KG1 (cell line): Measurements from ENCODE around the gene MRGPRX4.
"Not testable (repeated sequence)": the region's sequence is repeated elsewhere in the genome, so short reads cannot be mapped to it uniquely, and the experiment has no call there.

Experiments
- DNase-seq: peaks from one replicate; lab custom pipeline; 2025; lab: John Stamatoyannopoulos, UW

The MRGPRX4 gene

GRCh38 chr11:18172666-18173065, at the start of gene MRGPRX4:
Gene MRGPRX4, plus strand, starts transcription at chr11:18172837. Its CDS starts 420 bp downstream, at chr11:18173257.
- no peak for DNase-seq

DNA sequence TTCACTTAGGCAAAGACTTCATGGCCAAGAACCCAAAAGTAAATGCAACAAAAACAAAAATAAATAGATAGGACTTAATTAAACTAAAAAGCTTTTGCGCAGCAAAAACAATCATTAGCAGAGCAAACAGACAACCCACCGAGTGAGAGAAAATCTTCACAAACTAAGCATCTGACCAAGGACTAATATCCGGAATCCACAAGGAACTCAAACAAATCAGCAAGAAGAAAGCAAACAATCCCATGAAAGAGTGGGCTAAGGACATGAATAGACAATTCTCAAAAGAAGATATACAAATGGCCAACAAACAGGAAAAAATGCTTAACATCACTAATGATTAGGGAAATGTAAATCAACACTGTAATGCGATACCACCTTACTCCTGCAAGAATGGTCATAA, 41.5 kb upstream of the MRGPRX4 start:
- DNase-seq, result not testable (repeated sequence)

DNA sequence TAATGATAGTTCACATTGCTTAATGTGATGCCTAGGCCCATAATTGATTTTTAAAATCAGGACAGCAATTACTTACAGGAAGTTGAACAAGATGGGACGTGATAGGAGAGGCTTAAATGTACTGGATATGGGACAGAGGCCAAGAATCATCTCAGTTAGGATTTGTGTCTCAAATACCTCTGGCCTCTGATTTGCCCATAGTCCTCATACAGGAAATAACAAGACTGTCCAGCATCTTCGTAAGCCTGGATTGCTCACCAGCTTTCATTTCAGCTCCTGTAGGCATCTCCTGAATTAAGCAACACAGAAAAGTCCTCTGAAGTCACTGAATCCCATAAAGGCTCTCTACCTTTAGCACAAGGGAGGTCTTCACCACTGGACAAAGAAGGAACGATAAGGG, 40.3 kb upstream of the MRGPRX4 start, which contains the start of gene MRGPRX3:
Gene MRGPRX3 (plus strand): TSS at position 231 of the 400 bp plus-strand sequence. CDS start 4,632 bp downstream, outside the sequence.
- no peak for DNase-seq

DNA sequence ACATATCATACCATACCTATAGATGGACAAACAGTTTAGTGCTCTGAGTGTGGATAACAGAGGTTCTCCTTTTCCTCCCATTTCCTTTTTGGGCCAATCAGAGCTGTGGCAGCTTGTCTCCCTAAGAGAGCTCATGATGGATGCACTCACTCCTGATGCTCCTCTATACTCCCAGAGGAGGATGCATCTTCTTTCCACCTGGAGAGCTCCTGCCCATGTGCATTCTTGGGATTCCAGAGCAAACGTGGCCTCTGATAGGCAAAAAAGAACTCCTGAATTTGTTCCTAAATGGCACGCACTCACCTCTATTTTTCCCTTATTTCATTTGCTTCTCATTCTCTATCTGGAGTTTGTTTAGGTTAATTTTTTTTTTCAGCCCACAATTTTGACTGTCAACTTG, 37.3 kb upstream of the MRGPRX4 start:
- no peak for DNase-seq

- DNase-seq, result no peak
Measured at GRCh38 chr11:18137186-18137800, 35.3 kb upstream of the MRGPRX4 start.

- DNase-seq, result no peak
Measured at GRCh38 chr11:18140145-18140544, 32.5 kb upstream of the MRGPRX4 start.

- no peak for DNase-seq
Measured at GRCh38 chr11:18144243-18144642, 28.4 kb upstream of the MRGPRX4 start.

- DNase-seq, result no peak
Measured at GRCh38 chr11:18145025-18145424, 27.6 kb upstream of the MRGPRX4 start.

DNA sequence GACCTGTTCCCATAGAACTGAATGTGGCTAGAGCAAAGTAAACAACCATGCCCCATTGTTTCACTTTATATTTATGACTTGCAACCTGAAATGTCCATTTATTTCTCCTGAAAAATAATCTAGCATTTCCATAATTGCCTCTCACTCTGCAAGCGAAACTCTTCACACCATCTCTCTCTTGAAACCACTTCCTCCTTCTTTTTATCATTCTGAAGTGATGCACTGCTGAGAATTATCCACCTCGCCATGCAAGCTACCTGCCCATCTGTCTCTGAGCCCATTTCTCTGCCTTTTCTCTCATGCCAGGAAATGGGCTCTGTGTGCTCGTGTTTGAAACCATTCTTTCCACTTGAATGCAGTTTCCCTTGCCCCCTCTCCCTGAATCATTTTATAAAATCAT, 26.8 kb upstream of the MRGPRX4 start:
- no peak for DNase-seq

GRCh38 chr11:18151581-18151980, 21.1 kb upstream of the MRGPRX4 start:
- no peak for DNase-seq

- DNase-seq, result no peak
Measured at GRCh38 chr11:18168372-18168771, 4.3 kb upstream of the MRGPRX4 start.

DNA sequence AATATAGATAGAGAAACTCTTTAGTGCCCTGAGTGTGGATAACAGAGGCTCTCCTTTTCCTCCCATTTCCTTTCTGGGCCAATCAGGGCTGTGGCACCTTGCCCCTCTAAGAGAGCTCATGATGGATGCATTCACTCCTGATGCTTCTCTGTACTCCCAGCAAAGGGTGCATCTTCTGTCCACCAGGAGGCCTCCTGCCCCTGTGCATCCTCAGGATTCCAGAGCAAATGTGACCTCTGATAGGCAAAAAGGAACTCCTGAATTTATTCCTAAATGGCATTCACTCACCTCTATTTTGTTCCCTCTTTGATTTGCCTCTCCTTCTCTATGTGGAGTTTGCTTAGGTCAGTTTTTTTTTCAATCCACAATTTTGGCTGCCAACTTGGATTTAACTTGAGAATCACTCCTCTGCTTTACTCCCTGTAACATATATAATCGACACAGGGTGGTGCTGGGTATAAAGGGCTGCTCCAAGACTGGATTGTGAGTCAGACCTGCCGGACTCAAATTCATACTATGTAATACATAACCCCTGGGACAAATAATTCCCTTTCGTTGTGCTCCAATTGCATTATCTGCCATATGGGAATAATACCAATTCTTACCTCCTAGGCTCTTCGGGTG, 1.1 kb upstream of the MRGPRX4 start:
- no peak for DNase-seq

DNA sequence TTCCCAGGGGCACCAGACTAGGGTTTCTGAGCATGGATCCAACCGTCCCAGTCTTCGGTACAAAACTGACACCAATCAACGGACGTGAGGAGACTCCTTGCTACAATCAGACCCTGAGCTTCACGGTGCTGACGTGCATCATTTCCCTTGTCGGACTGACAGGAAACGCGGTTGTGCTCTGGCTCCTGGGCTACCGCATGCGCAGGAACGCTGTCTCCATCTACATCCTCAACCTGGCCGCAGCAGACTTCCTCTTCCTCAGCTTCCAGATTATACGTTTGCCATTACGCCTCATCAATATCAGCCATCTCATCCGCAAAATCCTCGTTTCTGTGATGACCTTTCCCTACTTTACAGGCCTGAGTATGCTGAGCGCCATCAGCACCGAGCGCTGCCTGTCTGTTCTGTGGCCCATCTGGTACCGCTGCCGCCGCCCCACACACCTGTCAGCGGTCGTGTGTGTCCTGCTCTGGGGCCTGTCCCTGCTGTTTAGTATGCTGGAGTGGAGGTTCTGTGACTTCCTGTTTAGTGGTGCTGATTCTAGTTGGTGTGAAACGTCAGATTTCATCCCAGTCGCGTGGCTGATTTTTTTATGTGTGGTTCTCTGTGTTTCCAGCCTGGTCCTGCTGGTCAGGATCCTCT, 709 bp downstream of the MRGPRX4 start:
- DNase-seq, result no peak

GRCh38 chr11:18188796-18189195, 16.2 kb downstream of the MRGPRX4 start:
- DNase-seq, result no peak

- DNase-seq, result not testable (repeated sequence)
Measured at GRCh38 chr11:18189476-18190245, 17.0 kb downstream of the MRGPRX4 start.

DNA sequence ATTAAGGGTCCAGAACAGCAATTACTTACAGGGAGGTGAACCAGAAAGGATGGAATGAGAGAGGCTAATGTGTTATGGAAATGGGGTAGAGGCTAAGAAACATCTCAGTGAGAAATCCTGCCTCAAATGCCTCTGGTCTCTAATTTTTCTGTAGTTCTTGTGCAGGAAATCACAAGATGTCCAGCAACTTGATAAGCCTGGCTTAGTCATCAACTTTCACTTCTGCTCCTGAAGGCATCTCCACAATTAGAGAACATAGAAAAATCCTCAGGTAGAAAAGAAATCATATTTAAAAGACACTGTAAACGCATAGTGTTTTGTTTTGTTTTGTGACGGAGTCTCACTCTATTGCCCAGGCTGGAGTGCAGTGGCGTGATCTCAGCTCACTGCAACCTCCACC, 18.7 kb downstream of the MRGPRX4 start:
- no peak for DNase-seq

GRCh38 chr11:18193010-18193409, 20.4 kb downstream of the MRGPRX4 start:
- no peak for DNase-seq

DNA sequence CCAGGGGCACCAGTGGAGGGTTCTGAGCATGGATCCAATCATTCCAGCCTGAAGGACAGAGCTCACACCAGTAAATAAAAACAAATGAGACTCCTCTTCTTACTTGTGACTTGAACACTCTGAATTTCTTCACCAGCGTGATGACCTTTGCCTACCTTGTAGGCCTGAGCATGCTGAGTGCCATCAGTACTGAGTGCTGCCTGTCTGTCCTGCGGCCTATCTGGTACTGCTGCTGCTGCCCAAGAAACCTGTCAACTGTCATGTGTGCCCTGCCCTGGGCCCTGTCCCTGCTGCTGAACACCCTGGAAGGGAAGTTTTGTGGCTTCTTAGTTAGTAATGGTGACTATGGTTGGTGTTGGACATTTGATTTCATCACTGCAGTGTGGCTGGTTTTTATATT, 23.9 kb downstream of the MRGPRX4 start:
- DNase-seq, result no peak

- DNase-seq, result not testable (repeated sequence)
Measured at GRCh38 chr11:18197738-18198137, 25.1 kb downstream of the MRGPRX4 start.

GRCh38 chr11:18203723-18204122, 31.1 kb downstream of the MRGPRX4 start:
- no peak for DNase-seq

- no peak for DNase-seq
Measured at GRCh38 chr11:18204220-18204619, 31.6 kb downstream of the MRGPRX4 start.

- DNase-seq, result no peak
Measured at GRCh38 chr11:18204771-18205170, 32.1 kb downstream of the MRGPRX4 start.

DNA sequence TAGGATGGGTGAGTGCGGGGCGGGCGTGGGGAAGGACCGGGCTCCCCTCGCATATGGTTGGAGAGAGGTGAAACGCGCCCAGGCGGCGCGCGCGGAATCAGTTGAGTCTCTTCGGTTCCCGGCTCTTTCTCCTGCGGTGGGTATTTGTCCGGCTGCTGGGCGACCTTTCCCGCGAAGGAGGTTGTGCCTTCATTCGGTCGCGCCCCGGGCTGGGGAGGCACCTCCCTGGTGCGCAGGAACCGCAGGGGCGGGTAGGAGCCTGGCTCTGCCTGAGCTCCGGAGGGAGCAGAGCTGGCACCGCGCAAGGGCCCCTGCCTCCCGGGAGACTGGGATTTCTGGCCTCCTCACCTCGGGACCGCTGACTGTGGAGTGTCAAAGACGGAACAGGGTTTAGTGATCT, 36.4 kb downstream of the MRGPRX4 start:
- no peak for DNase-seq
